GM12874 (cell line): Measurements from ENCODE around the gene VEGFB.

Experiments used
- CTCF ChIP-seq: IDR thresholded peaks from 2 replicates; pipeline ENCODE4 v1.5.1; 2011; ENCODE audit warnings: low read depth, mild to moderate bottlenecking, control low read depth, low read length, moderate library complexity; ENCODE audit not compliant: insufficient read depth

The VEGFB gene

GRCh38 chr11:64276653-64277431 is 42.5 kb downstream of the VEGFB start:
- no peak for TF ChIP-seq CTCF

GRCh38 chr11:64278576-64279190 is 44.3 kb downstream of the VEGFB start:
- TF ChIP-seq CTCF: no peak

GRCh38 chr11:64281957-64282770 is 47.8 kb downstream of the VEGFB start:
- TF ChIP-seq CTCF: no peak

- TF ChIP-seq CTCF: no peak
These were observed 48.7 kb downstream of the VEGFB start for GRCh38 chr11:64283092-64283491.

GRCh38 chr11:64284048-64284961 is 49.9 kb downstream of the VEGFB start, which contains the start of gene BAD:
Gene BAD, minus strand, starts transcription at chr11:64284665. Its CDS starts 297 bp downstream, at chr11:64284368.
- 0 out of 2 replicates have a peak, but pooled peaks have one; percentile 6 for TF ChIP-seq CTCF

- TF ChIP-seq CTCF: no peak
These were observed 50.8 kb downstream of the VEGFB start, which contains the start of gene GPR137 for GRCh38 chr11:64284962-64285884. Gene GPR137, plus strand, starts transcription at chr11:64285848. Its CDS starts 677 bp downstream, at chr11:64286525.
